HG03469 (cell line): Measurements from ENCODE around the gene SESN1.
"Not testable (repeated sequence)": the region's sequence is repeated elsewhere in the genome, so short reads cannot be mapped to it uniquely, and the experiment has no call there.

Source experiments
- ATAC-seq: cut with Tn5 transposase; IDR thresholded peaks from one replicate; pipeline ENCODE4 v1.9.1; 2021; ENCODE audit warnings: mild to moderate bottlenecking, moderate library complexity, moderate number of reproducible peaks; ENCODE audit not compliant: unreplicated experiment

The SESN1 gene

GRCh38 chr6:109002051-109002697 is 92.5 kb downstream of the SESN1 start:
- no peak for ATAC-seq

GRCh38 chr6:109001291-109001894 is 93.3 kb downstream of the SESN1 start:
- no peak for ATAC-seq

GRCh38 chr6:109000289-109000688 is 94.4 kb downstream of the SESN1 start:
- no peak for ATAC-seq

GRCh38 chr6:108999428-108999827 is 95.2 kb downstream of the SESN1 start:
- ATAC-seq: no peak

GRCh38 chr6:108998485-108998884 is 96.2 kb downstream of the SESN1 start:
- no peak for ATAC-seq

- ATAC-seq: no peak
These were observed 98.4 kb downstream of the SESN1 start for GRCh38 chr6:108996208-108996607.

GRCh38 chr6:108995296-108995695 is 99.3 kb downstream of the SESN1 start:
- no peak for ATAC-seq

GRCh38 chr6:108993876-108994275 is 100.8 kb downstream of the SESN1 start:
- no peak for ATAC-seq

- no peak for ATAC-seq
These were observed 104.9 kb downstream of the SESN1 start for GRCh38 chr6:108989700-108990099.

- ATAC-seq: no peak
These were observed 105.9 kb downstream of the SESN1 start for GRCh38 chr6:108988765-108989164.

GRCh38 chr6:108988296-108988695 is 106.3 kb downstream of the SESN1 start:
- ATAC-seq: no peak

- no peak for ATAC-seq
These were observed 107.5 kb downstream of the SESN1 start for GRCh38 chr6:108987156-108987555.

- no peak for ATAC-seq
These were observed 109.3 kb downstream of the SESN1 start for GRCh38 chr6:108985301-108985700.

GRCh38 chr6:108983151-108983550 is 111.5 kb downstream of the SESN1 start:
- ATAC-seq: no peak

GRCh38 chr6:108982154-108983113 is 112.2 kb downstream of the SESN1 start:
- no peak for ATAC-seq

GRCh38 chr6:108978638-108979037 is 116.0 kb downstream of the SESN1 start:
- ATAC-seq: not testable (repeated sequence)

- no peak for ATAC-seq
These were observed 120.4 kb downstream of the SESN1 start for GRCh38 chr6:108974201-108974600.

- ATAC-seq: no peak
These were observed 124.9 kb downstream of the SESN1 start for GRCh38 chr6:108969776-108970175.

- ATAC-seq: no peak
These were observed 126.0 kb downstream of the SESN1 start for GRCh38 chr6:108968325-108969316.
